GM18873 (cell line): ENCODE measurements around the gene BCS1L.
"Not testable (repeated sequence)": the region's sequence is repeated elsewhere in the genome, so short reads cannot be mapped to it uniquely, and the experiment has no call there.

Source experiments
- ATAC-seq: cut with Tn5 transposase; IDR thresholded peaks from one replicate; pipeline ENCODE4 v1.9.1; 2021; ENCODE audit warnings: mild to moderate bottlenecking, moderate library complexity, moderate number of reproducible peaks; ENCODE audit not compliant: unreplicated experiment, low FRiP score

The BCS1L gene

DNA sequence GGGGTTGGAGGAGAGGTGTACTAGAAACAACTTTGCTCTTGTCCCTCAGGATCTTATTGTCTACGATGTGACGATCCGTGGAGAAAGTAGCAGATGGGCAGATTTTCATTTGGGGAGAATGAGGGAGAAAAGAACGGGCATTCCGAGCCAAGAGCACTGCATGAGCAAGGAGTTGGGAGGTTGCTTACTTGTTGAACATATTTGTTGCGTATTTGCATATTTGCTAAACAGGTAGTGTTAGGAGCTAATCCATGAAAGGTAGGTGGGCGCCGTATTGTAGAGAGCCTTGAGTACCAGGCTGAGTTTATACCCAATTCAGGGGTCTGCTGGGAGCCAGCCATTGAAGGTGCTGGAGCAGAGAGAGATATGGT lies 490 bp downstream of the BCS1L start:
- no peak for ATAC-seq

DNA sequence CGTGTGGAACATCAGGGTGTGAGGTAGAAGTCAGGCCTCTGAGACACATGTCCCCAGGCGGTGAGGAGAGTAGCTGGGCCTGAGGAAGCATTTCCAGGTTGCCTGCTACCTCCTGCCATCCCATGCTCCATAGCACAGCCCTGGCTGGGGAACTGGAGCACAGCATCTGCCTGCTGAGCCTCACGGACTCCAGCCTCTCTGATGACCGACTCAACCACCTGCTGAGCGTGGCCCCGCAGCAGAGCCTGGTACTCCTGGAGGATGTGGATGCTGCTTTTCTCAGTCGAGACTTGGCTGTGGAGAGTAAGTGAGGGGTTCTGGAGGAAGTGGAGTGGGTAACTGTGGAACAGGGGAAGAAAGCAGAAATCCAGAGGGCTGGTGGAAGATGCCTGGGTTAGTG lies 2.9 kb downstream of the BCS1L start:
- no peak for ATAC-seq

DNA sequence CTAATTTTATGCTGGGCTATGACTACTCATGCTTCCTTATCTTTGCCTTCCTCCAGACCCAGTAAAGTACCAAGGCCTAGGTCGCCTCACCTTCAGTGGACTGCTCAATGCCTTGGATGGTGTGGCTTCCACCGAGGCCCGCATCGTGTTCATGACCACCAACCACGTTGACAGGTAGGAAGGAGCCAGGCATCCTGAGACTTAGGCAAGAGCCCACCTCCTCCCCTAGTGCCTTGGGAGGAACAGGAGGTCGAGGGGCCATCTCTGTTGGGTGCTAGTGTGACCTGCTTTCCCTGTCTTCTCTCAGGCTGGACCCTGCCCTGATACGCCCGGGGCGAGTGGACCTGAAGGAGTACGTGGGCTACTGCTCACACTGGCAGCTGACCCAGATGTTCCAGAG lies 3.3 kb downstream of the BCS1L start:
- no peak for ATAC-seq

DNA sequence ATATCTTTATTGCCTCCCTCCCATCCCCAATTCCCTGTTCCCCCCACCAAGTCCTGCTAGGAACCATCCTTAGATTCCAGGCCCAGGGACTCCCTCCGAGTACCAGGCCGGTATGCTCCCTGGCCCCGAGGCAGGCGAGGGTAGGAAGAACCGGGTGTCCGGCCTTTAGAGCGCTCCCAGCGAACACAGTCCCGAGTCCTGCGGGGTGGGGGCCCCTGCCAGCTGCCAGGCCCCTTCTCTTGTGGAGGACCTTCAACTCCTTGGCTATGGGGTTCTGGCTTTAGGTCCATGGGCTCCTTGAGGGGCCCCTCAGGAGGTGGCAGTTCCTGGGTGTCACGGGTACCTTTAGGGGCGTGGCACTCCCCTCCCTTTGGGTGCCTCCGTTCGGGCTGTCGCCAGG lies 4.4 kb downstream of the BCS1L start:
- ATAC-seq = no peak

DNA sequence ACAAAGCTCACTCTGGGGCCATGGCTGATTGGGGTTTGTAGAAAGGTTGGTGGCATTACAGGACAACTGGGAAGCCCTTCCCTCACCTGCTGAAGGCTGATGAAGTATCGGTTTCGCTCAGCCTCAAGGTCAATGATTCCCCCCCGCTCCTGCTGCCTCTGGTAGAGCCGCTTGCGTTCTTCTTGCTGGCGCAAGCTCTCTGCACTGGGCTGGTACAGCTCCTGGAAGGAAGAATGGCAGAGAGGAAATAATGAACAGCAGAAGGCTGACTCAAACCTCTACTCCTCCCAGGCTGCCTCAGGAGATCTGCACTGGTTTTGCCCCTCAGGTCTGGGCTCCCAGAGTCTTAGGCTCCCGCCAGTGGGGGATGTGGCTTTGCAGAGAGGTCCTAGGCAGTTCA lies 5.2 kb downstream of the BCS1L start:
- ATAC-seq = no peak

DNA sequence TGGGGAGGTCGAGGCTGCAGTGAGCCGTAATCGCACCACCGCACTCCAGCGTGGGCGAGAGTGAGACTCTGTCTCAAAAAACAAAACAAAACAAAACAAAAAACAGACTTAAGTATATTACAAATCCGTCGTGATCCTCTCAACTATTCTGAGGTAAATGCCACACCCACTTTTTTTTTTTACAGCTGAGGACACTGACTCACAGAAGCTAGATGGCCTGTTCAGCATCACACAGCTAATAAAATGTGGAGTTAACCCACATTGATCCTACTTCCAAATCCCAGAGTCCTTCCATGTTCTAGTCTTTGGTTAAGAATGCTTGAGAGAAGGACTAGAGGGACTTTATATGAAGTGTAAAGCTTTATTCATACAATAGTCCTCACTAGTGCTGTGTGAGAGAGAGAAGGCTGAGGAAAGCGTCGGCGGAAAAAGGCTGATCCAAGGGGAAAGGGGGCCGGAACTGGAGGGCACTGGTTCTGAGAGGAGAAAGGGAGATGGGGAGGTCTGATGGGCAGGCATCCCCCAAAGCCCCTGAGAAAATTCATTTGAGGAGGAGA lies 11.7 kb downstream of the BCS1L start:
- peak; percentile 6 for ATAC-seq

DNA sequence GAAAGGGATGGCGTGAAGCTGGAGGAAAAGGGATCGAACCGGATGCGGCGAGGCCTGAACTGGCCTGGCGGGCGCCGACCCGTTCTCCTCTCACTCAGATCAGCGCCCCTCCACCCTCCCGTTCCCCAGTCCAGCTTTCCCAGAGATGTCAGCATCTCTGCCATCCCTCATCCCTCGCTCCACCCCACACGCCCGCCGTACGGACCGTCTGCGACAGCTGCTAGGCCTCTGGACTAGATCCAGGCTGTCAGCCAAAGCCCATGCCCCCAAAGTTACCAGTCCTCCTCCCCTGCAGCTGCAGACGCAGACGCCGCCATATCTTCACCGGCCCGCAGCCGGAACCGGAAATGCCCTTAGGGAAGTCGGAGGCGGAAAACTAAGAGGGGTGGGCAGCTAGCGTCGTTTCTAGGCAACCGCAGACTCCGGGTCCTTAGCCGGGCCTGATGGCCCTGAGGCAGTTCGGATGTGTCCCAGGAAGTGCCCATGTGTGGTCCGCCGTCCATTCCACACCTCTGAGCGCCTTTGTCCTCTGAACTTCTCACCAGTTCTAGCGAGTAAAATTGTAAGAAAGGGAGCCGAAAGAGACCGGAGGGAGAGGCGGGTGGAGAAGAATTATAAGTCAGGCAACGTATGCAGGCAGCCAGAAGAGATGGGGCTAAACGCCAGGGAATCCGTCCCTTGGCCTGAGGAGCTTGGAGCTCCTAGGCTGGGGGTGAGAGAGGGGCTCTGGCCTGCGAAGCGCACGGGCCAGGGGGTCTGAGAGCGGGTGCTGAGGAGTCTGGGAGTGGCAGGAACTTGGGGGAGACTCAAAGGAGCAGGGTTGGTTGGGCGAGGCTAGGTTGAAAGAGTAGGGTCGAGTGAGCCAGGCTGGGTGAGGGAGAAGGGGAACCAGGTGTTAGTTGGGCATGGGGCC lies 12.4 kb downstream of the BCS1L start, which contains the start of the genes RNF25 and STK36:
Gene RNF25, minus strand, starts transcription at position 349 of the 913 bp plus-strand sequence. Its CDS starts 32 bp downstream, at position 317.
Gene STK36, plus strand, starts transcription at position 433 of the 913 bp plus-strand sequence. CDS start 744 bp downstream, outside the sequence.
- peak; percentile 88 for ATAC-seq

DNA sequence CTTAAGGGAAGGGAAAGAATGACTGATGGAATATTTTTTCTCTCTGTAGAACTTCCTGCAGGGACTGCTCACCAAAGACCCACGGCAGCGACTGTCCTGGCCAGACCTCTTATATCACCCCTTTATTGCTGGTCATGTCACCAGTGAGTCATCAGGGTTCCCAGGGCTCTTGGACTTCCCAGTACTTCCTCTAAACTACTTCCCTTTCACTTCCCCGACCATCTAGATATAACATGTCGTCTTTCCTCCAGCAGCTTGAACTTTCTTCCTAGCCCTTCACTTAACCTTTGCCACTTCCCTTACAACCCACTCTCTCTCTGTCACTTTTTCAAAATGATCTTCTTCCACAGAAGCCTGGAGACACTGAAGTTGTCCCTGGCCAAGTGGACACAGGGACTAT lies 19.6 kb downstream of the BCS1L start:
- no peak for ATAC-seq

DNA sequence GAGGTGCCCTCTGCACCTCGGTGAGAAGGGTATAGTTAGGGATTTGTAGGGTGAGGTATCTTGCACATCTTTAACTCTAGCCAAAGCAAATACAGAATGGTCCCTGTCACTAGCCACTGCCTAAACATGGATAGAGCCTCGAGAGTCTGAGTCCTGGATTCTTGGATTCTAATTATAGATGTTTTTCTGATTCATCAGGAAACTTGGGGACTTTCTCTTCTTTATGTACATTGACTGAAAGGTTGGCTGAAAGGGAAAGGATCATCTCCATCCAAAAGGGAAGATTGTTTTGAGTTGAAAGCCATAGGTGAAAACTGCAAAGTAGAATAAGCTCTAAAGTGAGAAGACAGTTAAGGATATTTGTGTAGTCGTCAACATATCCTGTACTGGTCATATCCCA lies 20.6 kb downstream of the BCS1L start:
- ATAC-seq = no peak

DNA sequence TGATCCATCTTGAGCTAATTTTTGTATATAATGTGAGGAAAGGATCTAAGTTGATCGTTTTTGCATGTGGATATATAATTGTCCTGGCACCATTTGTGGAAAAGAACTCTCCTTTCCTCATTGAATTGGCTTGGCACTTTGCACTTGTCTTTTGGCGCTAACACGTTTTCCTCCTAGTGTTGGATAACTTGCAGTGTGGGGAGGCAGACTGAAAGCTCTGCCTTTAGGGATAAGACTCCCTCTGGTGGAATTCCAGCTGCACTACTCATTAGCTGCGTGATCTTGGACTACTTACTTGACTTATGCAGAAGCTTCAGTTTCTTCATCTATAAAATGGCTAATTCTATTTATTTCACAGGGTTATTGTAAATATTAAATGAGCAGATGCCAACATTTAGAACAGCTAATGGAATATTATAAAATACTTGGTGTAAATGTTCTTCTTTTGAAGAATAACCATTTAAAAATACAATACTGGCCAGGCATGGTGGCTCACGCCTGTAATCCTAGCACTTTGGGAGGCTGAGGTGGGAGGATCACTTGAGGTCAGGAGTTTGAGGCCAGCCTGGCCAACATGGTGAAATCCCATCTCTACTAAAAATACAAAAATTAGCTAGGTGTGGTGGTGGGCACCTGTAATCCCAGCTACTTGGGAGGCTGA lies 28.0 kb downstream of the BCS1L start:
- not testable (repeated sequence) for ATAC-seq

DNA sequence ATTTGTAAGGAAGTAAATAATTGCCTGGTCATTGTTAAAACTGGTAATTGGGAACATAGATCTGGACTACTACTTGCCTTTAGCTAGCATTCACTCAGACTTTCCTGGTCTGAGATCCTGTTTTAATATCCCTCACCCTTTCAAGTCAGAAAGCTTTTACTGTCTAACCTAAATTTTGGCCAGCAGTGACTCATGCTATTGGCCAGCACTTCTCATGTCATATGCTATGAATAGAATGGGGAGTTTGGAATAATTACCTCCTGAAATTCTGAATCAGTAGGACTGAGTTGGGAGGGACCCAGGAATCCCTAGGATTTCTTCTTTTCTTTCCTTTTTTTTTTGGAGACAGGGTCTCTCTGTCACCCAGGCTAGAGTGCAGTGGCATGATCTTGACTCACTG lies 31.8 kb downstream of the BCS1L start:
- ATAC-seq = no peak

DNA sequence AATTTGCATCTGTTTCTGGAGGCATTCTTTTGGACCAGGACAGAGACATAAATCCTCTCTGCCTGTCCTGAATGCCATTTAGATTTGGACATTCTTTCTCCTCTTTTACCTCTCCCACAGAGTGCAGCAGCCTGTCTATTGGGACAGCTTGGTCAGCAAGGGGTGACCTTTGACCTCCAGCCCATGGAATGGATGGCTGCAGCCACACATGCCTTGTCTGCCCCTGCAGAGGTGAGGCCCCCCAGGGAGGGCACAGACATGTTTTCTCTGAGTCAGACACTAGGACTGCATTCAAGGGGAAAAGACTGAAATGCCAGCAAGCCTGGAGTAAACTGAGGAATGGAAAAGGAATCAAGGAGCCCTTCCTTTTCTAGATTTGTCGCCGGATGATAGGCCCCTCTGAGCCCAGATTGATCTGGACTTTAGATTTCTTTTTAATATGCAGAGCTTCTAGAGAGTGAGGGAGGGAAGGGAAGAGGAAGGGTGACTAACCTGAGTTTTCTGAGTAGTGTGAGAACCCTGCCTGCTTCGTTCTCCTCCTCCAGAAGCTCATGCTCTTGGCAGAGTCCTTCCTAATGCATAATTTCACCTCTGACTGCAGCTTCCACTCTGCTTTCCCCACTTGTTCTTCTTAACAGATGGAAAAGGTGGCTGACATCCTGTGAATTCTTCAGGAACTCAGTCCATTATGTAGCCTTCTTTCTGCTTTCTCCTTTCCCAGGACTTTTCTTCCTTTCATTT lies 35.1 kb downstream of the BCS1L start:
- ATAC-seq = no peak

DNA sequence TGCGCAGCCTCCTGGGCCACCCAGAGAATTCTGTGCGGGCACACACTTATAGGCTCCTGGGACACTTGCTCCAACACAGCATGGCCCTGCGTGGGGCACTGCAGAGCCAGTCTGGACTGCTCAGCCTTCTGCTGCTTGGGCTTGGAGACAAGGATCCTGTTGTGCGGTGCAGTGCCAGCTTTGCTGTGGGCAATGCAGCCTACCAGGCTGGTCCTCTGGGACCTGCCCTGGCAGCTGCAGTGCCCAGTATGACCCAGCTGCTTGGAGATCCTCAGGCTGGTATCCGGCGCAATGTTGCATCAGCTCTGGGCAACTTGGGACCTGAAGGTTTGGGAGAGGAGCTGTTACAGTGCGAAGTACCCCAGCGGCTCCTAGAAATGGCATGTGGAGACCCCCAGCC lies 39.4 kb downstream of the BCS1L start:
- no peak for ATAC-seq

DNA sequence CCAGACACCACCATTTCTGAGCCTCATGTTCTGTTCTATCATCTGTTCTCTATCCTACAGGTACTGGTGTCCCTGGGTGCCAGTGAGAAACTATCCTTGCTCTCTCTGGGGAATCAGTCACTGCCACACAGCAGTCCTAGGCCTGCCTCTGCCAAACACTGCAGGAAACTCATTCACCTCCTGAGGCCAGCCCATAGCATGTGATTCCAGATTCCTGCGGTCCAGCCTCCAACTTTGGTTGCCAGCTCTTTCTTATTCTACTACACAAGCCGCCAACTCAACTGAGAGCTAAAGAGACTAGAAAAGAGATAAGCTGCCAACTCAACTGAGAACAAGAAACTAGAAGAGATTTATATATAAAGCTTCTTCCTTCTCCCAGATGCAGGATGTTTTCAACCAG lies 42.3 kb downstream of the BCS1L start:
- no peak for ATAC-seq

DNA sequence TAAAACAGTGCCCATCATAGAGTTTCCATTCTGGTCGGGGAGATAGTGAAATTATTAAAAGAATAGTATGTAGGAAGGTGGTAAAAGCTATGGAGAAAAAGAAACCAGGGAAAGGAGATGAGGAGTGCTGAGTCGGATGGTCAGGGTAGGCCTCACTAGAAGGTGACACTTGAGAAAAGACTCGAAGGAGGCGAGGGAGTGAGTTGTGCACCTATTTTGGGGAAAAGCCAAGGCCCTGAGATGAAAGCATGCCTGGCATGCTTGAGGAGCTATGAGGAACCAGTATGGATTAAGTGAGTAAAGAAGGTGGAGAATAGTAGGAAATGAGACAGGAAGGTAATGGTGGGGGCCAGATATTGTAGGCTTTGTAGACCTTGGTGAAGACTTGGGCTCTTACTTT lies 43.9 kb downstream of the BCS1L start:
- no peak for ATAC-seq

DNA sequence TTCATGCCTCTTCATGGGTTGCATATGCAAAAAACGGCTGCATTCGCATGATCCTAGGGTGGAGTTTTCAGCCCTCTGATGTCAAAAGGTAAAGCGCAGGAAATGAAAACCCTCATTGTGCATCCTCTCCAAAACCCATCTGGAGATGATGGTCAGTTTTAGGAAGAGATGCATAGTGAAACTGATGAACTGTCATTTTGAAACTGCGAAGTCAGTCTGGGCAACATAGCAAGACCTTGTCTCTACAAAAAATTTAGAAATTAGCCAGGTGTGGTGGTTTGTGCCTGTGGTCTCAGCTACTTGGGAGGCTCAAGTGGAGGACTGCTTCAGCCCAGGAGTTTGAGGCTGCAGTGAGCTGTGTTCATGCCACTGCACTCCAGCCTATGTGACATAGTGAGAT lies 48.6 kb downstream of the BCS1L start:
- ATAC-seq = no peak

DNA sequence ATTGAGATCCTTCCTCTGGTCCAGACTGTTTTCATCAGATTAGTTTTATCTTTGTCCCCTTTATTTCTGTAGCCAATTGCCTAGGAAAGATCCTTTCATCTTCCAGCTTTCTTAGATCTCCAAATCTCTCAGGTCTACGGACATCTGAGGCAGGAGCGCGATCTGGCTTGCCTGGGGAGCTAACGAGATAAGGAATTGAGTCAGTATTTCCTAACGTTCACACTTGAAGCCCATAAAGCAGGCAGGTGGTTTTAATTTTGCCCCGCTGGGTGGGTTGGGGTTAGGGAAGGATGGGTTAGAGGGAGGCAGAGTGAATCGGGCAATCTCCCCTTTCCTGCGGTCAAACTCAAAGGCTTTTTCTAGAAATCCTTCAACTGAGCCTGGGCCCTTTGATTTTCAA lies 50.4 kb downstream of the BCS1L start:
- no peak for ATAC-seq

DNA sequence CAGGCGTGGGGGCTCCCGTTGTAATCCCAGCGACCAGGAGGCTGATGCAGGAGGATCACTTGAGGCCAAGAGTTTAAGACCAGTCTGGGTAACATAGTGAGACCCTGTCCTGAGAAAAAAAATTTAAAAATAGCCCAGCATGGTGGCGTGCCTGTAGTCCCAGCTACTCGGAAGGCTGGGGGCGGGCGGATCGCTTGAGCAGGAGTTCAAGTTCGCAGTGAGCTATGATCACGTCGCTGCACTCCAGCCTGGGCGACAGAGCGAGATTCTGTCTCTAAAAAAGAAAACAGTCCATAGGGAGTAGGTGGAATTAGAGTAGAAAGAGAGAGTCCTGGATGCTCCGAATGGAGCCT lies 50.8 kb downstream of the BCS1L start:
- no peak for ATAC-seq

DNA sequence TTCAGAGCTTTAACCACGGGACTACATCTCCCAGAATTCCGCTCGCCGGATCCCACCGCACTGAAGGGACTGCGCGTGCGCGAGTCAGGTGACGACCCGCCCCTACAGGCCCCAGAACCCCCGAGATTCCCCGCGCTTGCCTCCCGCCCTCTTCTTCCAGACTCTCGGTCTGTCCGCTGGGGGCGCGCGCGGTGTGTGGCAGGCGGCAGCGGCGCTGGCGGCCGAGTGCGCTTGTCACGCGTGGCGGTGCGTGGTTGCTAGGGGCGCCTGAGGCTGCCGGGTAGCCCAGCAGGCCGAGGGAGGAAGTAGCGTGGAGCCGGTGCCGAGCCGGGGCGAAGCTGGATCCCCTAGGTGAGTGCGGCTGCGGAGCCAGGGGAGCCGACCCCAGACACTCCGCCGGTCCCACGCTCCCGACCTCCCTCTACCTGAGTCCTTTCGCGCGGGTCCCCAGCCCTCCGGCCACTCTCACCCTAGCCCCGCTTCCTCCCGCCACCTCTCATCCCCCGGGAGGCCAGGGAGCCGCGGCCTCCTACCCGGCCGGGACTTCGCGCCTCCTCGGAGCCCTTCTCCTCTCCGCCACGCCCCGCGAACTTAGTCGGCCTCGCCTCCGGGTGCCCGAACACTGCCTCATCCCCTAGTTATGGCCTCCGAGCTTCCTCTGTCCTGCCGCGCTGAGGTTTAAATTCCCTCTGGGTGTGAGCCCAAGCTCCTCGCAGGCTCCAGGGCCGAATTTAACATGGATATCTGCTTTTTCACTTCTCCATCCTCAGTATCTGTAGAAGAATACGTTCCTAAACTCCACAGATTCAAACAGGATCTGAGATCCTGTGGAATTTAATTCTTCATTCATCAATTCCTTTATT lies 51.4 kb downstream of the BCS1L start, which contains the start of gene TTLL4:
Gene TTLL4, plus strand, starts transcription at position 149 of the 863 bp plus-strand sequence. CDS start 26,842 bp downstream, outside the sequence.
- ATAC-seq = peak; percentile 84

DNA sequence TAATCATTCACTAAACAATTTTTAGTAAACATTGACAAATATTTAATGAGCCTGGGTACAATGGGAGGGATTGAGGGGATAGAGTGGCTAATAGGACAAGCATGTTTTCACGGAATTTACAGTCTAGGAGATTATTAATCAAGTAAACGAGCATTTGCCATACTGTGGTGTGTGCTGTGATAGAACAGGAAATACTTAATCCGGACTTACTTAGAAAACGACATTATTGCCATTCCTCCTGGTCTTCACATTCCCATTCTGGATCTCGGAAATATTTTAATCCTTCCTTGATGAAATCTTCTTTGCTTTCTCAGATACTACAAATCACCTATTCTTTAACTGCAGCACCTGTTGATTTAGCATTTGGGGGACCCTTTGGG lies 52.1 kb downstream of the BCS1L start:
- no peak for ATAC-seq
